MM.1S (cell line): Measurements from ENCODE around the gene ALS2.

Experiments used
- EZH2phosphoT487 ChIP-seq: fragments of 300-600 bp; sonication (generic); IDR thresholded peaks from 2 replicates; pipeline ENCODE4 v1.6.1; 2018; ENCODE audit warnings: antibody characterized with exemption, low read length
- TF ChIP-seq, protein P1 (sequence below): fragments of 300-600 bp; sonication (generic); IDR thresholded peaks from 2 replicates; pipeline ENCODE4 v1.5.1; 2016; ENCODE audit warnings: antibody characterized with exemption, low read length, mixed read lengths

DNA sequence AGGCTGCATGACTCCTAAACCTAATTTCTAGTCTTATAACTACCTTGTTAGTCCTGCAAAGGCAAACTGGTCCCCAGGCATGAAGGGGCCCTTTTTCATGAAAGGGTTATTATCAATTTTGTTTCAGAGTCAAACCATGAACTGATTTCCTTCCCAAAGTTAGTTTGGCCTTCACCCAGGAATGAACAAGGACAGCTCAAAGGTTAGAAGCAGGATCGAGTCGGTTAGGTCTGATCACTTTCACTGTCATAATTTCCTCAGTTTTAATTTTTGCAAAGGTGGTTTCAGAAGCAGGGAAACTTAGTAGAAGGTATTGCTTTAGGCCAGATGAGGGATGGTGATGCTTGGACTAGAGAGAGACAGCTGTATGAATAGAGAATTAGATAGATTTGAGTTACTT is 8.7 kb upstream of the ALS2 start:
- TF ChIP-seq, protein P1, sequence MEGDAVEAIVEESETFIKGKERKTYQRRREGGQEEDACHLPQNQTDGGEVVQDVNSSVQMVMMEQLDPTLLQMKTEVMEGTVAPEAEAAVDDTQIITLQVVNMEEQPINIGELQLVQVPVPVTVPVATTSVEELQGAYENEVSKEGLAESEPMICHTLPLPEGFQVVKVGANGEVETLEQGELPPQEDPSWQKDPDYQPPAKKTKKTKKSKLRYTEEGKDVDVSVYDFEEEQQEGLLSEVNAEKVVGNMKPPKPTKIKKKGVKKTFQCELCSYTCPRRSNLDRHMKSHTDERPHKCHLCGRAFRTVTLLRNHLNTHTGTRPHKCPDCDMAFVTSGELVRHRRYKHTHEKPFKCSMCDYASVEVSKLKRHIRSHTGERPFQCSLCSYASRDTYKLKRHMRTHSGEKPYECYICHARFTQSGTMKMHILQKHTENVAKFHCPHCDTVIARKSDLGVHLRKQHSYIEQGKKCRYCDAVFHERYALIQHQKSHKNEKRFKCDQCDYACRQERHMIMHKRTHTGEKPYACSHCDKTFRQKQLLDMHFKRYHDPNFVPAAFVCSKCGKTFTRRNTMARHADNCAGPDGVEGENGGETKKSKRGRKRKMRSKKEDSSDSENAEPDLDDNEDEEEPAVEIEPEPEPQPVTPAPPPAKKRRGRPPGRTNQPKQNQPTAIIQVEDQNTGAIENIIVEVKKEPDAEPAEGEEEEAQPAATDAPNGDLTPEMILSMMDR = no peak
- no peak for TF ChIP-seq EZH2phosphoT487
